Midbrain (tissue), 1 donor: ENCODE measurements around the gene CEP290.
"Not testable (repeated sequence)": the region's sequence is repeated elsewhere in the genome, so short reads cannot be mapped to it uniquely, and the experiment has no call there.

Experiments
- DNase-seq: peaks from one replicate; lab custom pipeline; 2025; lab: John Stamatoyannopoulos, UW

CEP290 gene

DNA sequence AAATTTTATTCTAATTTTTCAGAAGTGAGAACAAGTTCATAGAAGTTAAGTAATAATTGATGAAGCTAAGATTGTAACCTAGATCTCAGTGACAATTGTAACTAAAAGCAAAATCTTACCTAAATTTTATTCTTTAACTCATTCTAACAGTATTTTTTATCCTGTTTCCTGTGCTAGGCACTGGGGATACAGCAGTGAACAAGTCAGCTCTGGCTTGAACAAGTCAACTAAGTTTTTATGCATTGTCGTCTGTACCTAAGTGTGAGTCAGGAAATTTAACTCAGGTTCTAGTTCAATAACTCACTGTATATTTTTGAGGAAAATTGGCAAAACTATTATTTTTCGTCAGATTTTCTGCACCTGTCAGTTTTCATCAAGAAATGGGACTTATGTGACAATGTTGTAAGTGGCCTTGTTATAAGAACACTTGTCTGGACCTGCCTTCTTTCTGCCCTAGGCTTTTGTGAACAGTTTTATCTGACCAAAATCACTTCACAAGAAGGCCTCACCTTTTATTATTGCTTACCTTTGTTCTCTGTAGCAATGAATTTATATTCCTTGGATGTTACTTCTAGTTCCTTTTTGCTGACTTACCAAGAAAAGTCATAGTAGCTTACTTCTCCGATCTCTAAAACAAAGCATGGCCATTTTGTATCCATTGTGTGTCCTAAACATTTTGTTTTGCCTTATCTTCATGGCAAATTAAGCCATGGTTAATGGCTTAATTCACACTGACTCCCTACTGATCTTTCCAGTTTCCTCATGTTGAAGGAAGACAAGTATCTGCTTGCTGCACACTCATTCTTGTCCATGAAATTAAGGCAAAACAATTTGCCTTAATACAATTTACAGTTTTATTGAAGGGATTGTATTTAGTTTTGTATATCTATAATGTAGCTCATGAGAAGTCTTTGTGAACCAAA, 2.9 kb upstream of the CEP290 start:
- DNase-seq = no peak

DNA sequence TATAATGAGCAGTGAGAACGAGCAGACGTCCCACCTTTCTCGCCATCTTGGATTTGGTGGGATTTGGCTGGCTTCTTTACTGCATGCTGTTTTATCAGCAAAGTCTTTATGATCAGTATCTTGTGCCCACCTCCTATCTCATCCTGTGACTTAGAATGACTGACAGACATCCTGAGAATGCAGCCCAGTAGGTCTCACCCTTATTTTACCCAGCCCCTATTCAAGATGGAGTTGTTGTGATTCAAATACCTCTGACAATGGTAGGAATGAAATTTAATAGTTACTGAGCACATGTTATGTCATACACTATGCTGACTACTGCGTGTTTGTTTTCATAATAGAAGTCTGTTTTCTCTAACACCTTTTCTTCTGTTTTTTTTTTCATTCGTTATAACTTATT, 2.1 kb upstream of the CEP290 start:
- no peak for DNase-seq

DNA sequence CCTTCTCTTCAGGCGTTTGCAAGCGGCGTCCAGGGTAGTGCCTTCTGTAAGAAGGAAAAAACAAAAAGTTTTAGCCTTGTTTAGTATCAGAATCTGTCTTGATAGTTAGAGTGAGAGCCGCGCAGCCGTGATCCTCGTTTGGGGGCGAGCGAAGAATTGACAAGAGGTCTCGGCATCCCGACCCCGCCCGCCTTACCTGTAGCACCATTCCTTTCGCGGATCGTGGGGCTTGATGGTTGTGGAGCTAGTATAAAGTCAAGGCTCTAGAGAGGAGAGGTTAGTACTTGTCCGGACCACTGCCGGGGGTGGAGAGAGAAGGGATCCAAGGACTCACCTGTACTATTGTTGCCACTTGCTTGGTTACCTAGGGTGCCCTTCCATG, 713 bp upstream of the CEP290 start:
- no peak for DNase-seq

DNA sequence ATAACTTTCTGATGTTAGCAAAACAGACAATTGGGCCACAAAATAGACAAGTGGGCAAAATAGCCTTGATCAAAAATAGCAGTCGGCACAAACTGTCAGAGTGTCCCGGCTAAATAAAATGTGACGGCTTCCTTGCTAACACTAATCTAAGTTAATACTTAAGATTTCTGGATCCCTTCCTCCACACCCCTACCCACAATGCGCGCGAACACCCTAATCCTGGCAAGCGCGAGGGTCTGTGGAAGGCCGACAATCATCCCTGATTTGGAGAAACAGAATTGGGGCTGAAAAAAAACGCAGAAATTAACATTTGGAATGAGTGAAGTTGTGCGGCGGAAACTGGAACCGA, 489 bp downstream of the CEP290 start:
- DNase-seq = no peak

GRCh38 chr12:88139711-88140110, 2.2 kb downstream of the CEP290 start:
- DNase-seq = not testable (repeated sequence)

DNA sequence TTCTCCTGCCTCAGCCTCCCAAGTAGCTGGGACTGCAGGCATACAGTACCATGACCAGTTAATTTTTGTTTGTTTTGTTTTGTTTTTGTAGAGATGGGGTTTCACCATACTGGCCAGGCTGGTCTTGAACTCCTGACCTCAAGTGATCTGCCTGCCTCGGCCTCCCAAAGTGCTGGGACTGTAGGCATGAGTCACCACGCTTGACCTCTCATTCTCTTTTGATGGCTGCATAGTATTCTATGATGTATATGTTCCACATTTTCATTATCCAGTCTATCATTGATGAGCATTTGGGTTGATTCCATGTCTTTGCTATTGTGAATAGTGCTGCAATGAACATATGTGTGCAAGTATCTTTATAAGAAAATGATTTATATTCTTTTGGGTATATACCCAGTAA, 8.7 kb downstream of the CEP290 start:
- DNase-seq = not testable (repeated sequence)

- DNase-seq = no peak
Observed at GRCh38 chr12:88132392-88132791, 9.5 kb downstream of the CEP290 start.

- no peak for DNase-seq
Observed at GRCh38 chr12:88127855-88128254, 14.0 kb downstream of the CEP290 start.

DNA sequence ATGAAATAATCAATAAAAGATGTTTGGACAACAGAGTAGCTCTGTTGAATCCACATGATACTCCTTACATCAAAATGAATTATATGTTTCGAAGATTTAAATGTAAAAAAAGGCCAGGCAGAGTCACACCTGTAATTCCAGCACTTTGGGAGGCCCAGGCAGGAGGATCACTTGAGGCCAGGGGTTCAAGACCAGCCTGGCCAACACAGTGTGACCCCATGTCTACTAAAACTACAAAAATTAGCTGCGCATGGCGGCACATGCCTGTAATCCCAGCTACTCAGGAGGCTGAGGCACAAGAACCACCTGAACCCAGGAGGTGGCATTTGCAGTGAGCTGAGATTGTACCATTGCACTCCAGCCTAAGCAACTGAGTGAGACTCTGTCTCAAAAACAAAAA, 14.8 kb downstream of the CEP290 start:
- no peak for DNase-seq

DNA sequence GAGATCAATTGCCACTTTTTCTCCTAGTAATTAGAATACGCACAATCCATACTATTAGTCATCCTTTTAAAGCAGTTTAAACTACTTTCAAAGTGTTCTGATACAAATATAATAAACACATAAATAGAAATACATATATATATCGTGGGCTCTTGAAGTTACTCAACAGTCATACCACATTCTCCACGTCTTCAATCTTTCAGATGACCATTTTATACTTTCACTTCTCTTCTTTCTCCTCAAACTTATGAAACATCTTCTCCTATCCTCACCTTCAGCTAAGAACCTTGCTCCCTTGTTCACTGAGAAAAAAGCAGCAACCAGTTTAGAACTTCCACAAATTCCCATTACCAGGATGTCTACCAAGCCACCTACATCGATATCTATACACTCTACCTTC, 19.2 kb downstream of the CEP290 start:
- DNase-seq = no peak

DNA sequence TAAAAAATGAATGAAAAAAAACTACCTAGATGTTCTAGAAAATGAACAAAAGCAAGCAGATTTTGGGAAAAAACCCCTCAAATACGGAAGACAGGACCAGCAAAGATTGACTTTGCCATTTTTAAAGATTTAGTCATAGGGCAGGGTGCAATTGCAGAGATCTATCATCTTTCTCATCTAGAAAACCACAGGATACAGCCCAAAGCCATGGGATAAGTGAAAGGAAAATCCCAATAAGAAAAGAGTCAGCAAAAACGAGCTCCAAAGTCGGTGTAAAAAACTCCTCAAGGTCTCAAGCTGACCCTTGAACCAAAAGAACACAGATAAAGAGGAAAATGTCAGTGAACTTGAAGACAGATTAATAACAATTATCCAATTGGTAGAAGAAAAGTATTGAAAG, 28.0 kb downstream of the CEP290 start:
- no peak for DNase-seq

DNA sequence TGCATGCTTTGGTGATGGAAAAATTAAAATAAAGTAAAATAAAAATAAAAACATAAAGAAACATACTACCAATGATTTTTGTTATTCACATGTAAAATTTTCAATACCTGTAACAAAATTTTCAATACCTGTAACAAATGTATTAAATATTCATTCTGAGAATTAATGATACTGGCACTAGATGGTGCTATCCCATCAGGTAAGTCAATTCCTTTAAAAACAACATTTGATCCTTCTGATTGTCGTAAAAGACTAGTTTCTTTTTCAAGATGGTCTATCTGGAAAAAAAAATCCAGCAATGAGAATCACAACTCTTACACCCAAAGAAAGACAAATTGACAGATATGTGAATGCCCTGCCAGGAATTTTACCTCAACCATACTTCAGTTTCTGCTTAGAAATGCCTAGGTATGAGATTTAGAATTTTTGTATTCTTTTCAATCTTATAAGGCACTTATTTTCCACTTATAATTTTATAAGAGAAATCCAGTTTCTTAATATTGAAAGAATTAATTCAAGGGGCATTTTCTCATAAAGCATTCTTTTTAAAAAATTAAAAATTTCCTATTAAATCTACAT, 30.7 kb downstream of the CEP290 start:
- no peak for DNase-seq

GRCh38 chr12:88108021-88108420, 33.9 kb downstream of the CEP290 start:
- DNase-seq = no peak

DNA sequence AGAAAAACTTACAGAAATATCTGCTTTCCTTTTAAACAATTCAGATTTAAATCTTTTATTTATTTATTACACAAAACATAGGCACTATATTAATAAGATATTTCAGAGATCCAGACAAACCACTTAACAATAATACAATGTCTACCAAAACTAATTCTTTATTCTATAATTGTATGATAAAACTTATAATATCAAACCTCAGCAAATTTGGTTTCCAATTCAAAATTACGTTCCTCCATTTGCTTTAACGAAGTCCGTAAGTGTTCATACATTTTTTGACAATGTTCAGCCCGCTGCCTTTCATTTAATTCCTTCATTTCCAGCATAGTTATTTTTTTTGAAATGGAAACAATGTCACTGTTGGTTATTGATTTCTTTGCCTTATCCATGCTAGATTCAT, 48.3 kb downstream of the CEP290 start:
- no peak for DNase-seq

GRCh38 chr12:88092771-88093170, 49.1 kb downstream of the CEP290 start:
- DNase-seq = no peak

- no peak for DNase-seq
Observed at GRCh38 chr12:88084210-88084609, 57.7 kb downstream of the CEP290 start.

DNA sequence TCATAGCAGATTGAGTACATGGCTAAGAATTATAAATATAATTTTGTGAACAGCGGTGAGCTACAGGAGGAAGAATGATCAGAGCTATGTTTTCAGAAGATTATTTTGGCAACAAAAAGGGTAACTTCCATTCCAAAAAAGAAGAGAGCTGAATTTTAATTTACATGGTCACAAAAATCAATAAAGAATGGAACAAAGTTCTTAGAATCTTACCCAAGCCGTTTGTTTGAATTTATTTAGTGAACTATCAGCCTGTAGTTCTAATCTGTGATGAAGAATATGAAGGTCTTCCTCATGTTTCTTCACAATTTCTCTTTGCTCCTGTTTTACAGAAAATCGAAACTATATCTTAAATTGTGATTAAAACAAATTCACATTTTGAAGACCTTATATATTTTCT, 58.3 kb downstream of the CEP290 start:
- DNase-seq = no peak

DNA sequence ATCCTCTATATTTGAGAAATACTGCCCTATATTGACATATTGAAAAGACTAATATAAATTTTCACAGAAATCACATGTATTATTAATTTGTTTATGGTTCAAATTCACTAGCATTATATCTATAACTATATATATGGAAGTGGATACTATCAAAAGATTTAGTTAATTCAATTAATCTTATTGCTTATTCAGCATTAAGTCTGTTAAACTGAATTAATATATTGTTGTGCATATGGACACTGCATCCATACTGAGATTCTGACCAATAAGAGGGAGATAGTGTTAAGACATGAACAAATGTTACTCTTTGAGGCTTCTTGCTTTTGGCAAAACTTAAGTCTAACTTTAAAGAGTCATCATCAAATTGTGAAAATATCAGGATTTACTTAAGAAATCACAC, 60.6 kb downstream of the CEP290 start:
- no peak for DNase-seq

DNA sequence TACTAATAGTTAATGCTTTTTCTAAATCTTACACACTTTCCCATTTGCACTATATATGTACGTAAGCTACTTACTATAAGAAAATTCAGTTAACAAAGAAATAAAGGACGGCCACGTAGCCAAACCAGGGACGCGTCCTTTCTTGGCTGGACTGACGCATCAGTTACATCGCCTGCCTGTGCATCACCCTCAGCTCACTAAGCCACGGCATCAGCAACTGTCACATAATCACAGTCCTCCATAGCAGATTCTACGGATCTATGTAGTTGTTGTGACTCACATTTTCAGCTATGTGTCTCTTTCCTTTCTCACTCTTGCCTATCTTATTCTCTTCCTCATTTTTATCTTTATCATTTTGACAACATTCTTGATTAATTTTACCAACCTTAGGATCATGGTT, 74.6 kb downstream of the CEP290 start:
- DNase-seq = no peak

DNA sequence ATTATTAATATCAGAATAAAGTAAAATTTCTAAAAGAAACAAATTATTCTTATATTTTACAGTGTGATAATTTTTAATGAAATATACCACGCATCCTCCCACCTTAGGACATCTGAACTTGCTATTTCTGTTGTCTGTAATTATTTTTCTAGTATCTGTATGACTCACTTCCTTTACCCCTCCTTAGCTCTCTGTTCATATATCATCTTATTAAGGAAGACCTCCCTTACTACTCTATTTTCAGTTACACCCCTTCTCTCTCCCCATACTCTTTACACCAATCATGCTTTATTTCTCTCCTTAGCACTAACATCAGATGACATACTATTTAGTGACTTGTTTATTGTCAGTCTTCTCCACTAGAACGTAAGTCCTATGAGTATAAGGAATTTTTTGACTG, 78.5 kb downstream of the CEP290 start:
- no peak for DNase-seq

GRCh38 chr12:88062474-88062873, 79.4 kb downstream of the CEP290 start:
- DNase-seq = no peak

- no peak for DNase-seq
Observed at GRCh38 chr12:88058719-88059077, 83.2 kb downstream of the CEP290 start.

- DNase-seq = no peak
Observed at GRCh38 chr12:88057994-88058718, 83.7 kb downstream of the CEP290 start.
